Right lung (tissue), 5 donors: ENCODE data around the gene MED12. TPM values are rescaled to one million over a fixed set of nuclear protein-coding genes. Genes with fewer than 3 reads are reported as not detected.

ENCODE experiments used
- DNase-seq, 2 donors: peaks; one replicate each; pipeline ENCODE4 v3.0.0-alpha.2; 2013
- polyA plus RNA-seq, 5 donors: library from polyadenylated mRNA; unstranded; fragments of 120-200 nt; gene quantifications; one replicate each; pipeline versions ENCODE4 v1.2.1 to v1.2.3, GENCODE V29; 2013; ENCODE audit warnings: inconsistent platforms in 1 of 5, low replicate concordance in 1 of 5; ENCODE audit not compliant: insufficient read length in 5 of 5, insufficient read depth in 1 of 5

Gene MED12
- polyA plus RNA-seq, 5 donors, result 49.7 to 65.0 (median 57.6) TPM

DNA sequence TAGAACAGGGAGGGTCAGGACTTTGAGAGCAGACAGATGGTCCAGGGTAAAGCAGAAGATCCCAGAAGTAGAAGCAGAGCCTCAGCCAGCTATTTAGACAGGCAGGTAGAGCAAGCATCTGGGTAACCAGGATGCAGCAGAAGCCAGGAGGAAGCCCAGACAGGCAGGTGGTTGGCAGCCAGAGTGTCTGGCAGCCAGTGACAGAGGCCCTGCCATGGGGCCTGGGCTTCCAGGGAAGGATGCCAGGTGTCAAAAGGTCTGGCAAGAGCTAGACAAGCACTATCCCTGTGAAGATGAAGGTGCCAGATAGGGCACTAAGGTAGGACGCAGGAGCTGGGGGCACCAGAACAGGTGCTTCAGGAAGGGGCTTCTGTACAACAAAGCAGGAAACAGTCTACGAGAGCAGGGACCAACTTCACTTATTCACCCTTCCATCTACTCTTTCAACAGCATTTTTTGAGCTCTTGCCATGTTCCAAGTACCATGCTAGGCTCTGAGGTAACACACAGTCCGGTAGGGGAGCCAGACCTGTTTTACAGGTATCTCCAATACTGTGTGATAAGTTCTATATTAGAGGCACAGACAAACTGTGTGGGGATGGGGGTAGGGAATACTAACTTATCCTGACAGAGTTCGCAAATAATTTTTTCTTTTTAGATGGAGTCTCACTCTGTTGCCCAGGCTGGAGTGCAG is 66.6 kb downstream of the MED12 start:
- DNase-seq, result peak in 1 of 2 donors; percentile 15

DNA sequence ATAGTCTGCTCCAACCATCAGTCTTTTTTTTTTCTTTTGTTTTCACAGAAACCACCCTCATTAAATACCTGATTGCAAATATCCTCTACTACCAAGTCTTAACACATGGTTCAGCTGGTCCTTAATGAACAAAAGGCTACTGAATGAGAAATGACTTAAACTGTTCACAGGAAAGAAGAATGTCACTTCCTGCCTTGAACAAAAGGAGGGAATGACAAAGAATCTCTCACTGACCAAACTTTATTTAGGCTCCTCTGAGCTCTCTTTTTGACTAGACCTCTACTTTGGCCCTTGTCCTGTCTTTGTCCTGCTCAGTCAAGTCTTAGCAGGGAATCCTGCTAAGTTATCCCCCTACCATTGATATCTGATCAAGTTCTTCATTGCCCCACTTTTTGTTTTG is 72.9 kb downstream of the MED12 start:
- no peak for DNase-seq

Other genes starting within 250 kb of the MED12 start
- under 1 TPM in 2 of 5 donors, not detected in 3; 0.04 to 0.05 TPM for gene TEX11, start 209.9 kb upstream of the MED12 start, polyA plus RNA-seq
- 1 to 10 TPM; 2.1 to 4.5 (median 3.7) TPM for gene SLC7A3, start 187.5 kb upstream of the MED12 start, polyA plus RNA-seq
- 10 to 100 TPM; 51.5 to 61.7 (median 53.8) TPM for gene SNX12, start 50.3 kb upstream of the MED12 start, polyA plus RNA-seq
- 10 to 100 TPM; 16.0 to 22.1 (median 19.6) TPM for gene FOXO4, start 22.7 kb upstream of the MED12 start, polyA plus RNA-seq
- gene CXorf65, start 11.9 kb upstream of the MED12 start, polyA plus RNA-seq, result under 1 TPM in 2 of 5 donors, not detected in 3; 0.22 to 0.28 TPM
- gene IL2RG, start 7.0 kb upstream of the MED12 start, polyA plus RNA-seq, result 1 to 10 TPM; 1.0 to 4.3 (median 3.4) TPM
- gene NLGN3, start 26.2 kb downstream of the MED12 start, polyA plus RNA-seq, result 1 to 10 TPM; 5.5 to 6.9 (median 6.4) TPM
- gene GJB1, start 104.6 kb downstream of the MED12 start, polyA plus RNA-seq, result 1 to 10 TPM; 3.2 to 6.7 (median 5.2) TPM
- 10 to 100 TPM; 50.0 to 62.4 (median 54.3) TPM for gene ZMYM3, start 135.5 kb downstream of the MED12 start, polyA plus RNA-seq
- 100 to 1,000 TPM; 611 to 701 (median 664) TPM for gene NONO, start 165.0 kb downstream of the MED12 start, polyA plus RNA-seq
- 1 to 10 TPM; 2.6 to 7.3 (median 2.7) TPM for gene ITGB1BP2, start 183.2 kb downstream of the MED12 start, polyA plus RNA-seq
- gene TAF1, start 247.8 kb downstream of the MED12 start, polyA plus RNA-seq, result 10 to 100 TPM; 40.0 to 66.8 (median 59.4) TPM